Upper lobe of right lung (tissue), 1 donor: Measurements from ENCODE around the gene JMJD4. TPM values are rescaled to one million over a fixed set of nuclear protein-coding genes. Genes with fewer than 3 reads are reported as not detected.
"Not testable (repeated sequence)": the region's sequence is repeated elsewhere in the genome, so short reads cannot be mapped to it uniquely, and the experiment has no call there.

Experiments used
- ATAC-seq: fragments of 200-7000 bp; cut with Tn5 transposase; one replicate; pipeline ENCODE4 v1.9.1; 2020; ENCODE audit warnings: mild to moderate bottlenecking, moderate library complexity
- DNase-seq: peaks from one replicate; pipeline ENCODE4 v3.0.0-alpha.2; 2020
- H3K27ac ChIP-seq: fragments of 200-600 bp; one replicate; pipeline ENCODE4 v1.8.0; 2022
- H3K27me3 ChIP-seq: fragments of 200-600 bp; one replicate; pipeline ENCODE4 v1.8.0; 2022; ENCODE audit warnings: mild to moderate bottlenecking
- H3K36me3 ChIP-seq: fragments of 200-600 bp; one replicate; pipeline ENCODE4 v1.8.0; 2022
- H3K4me1 ChIP-seq: fragments of 200-600 bp; one replicate; pipeline ENCODE4 v1.8.0; 2022
- H3K4me3 ChIP-seq: fragments of 200-600 bp; one replicate; pipeline ENCODE4 v1.8.0; 2022; ENCODE audit warnings: mild to moderate bottlenecking
- H3K9me3 ChIP-seq: fragments of 200-600 bp; one replicate; pipeline ENCODE4 v1.8.0; 2022
- intact Hi-C: fragments of 100-400 bp; cut with DNase I; formaldehyde crosslinking; loops from one replicate; pipeline ENCODE4 v1.11.0; 2022
- total RNA-seq: library from RNA; stranded (reverse); fragmentation: NEBNext Ultra II Directional; extraction: Animal tissue kit (Norgen Biotek cat#: 25700); gene quantifications from one replicate; pipeline ENCODE4 v1.2.1, GENCODE V29; 2021
- TF ChIP-seq, protein P1 (sequence below): fragments of 200-600 bp; IDR thresholded peaks from one replicate; pipeline ENCODE4 v1.8.0; 2022; ENCODE audit warnings: antibody characterized with exemption
- donor health status: DM: no; HTN: yes; CAD: no; lungs with severe emphysema.

The JMJD4 gene
- total RNA-seq, 1 donor from 2014 or later: 15.1 TPM

DNA sequence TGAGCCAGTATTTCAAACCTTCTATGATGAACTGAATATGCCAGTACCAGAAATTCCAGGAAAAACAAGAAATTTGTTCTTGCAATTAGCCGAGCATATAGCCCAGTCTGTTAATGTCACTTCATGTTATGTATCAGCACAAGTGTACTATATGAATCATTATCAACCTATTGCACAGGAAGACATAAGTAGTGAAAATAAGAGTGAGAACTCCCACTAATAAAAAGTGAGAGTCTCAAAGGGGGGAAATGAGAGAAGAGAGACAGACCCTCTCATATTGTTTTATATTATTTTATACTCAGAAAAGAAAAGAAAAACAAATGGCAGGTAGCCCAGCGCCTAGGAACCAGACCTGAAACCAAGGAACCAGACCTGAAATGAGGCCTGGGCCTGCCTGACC lies 16.2 kb downstream of the JMJD4 start:
- H3K4me1 ChIP-seq: no peaks in the 10 kb centered on the region
- DNase-seq: no peak
- H3K36me3 ChIP-seq: no peaks in the 10 kb centered on the region
- no peak for ATAC-seq
- no peak overlapping the region for H3K4me3 ChIP-seq
- H3K27ac ChIP-seq: no peak overlapping the region
- no peaks in the 10 kb centered on the region for H3K27me3 ChIP-seq
- intact Hi-C loops: no loop called here
- TF ChIP-seq, protein P1, sequence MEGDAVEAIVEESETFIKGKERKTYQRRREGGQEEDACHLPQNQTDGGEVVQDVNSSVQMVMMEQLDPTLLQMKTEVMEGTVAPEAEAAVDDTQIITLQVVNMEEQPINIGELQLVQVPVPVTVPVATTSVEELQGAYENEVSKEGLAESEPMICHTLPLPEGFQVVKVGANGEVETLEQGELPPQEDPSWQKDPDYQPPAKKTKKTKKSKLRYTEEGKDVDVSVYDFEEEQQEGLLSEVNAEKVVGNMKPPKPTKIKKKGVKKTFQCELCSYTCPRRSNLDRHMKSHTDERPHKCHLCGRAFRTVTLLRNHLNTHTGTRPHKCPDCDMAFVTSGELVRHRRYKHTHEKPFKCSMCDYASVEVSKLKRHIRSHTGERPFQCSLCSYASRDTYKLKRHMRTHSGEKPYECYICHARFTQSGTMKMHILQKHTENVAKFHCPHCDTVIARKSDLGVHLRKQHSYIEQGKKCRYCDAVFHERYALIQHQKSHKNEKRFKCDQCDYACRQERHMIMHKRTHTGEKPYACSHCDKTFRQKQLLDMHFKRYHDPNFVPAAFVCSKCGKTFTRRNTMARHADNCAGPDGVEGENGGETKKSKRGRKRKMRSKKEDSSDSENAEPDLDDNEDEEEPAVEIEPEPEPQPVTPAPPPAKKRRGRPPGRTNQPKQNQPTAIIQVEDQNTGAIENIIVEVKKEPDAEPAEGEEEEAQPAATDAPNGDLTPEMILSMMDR: no peak
- H3K9me3 ChIP-seq: peaks cover 31% of the 10 kb centered on the region

DNA sequence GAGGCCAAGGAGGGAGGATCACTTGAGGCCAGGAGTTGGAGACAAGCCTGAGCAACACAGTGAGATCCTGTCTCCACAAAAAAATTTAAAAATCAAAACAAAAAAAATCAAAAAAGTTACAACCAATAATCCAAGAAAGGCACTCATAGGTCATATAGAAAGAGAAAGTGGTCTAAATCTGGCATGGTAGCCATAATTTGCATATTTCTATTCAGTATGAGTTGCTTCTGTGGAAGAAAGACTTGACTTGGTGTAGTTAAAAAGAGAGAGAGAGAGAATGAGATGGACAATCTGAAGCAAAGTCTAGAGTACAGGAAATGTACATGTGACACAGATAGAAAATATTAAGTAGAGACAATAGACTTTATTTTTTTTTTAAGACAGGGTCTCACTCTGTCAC lies 22.5 kb downstream of the JMJD4 start:
- H3K4me3 ChIP-seq: no peak overlapping the region
- DNase-seq (no peak), ATAC-seq (no peak)
- H3K36me3 ChIP-seq: no peaks in the 10 kb centered on the region
- H3K9me3 ChIP-seq: peaks cover 11% of the 10 kb centered on the region
- TF ChIP-seq, protein P1: no peak
- no peak overlapping the region for H3K27ac ChIP-seq
- intact Hi-C loops: no loop called here
- H3K4me1 ChIP-seq: no peaks in the 10 kb centered on the region
- H3K27me3 ChIP-seq: no peaks in the 10 kb centered on the region

DNA sequence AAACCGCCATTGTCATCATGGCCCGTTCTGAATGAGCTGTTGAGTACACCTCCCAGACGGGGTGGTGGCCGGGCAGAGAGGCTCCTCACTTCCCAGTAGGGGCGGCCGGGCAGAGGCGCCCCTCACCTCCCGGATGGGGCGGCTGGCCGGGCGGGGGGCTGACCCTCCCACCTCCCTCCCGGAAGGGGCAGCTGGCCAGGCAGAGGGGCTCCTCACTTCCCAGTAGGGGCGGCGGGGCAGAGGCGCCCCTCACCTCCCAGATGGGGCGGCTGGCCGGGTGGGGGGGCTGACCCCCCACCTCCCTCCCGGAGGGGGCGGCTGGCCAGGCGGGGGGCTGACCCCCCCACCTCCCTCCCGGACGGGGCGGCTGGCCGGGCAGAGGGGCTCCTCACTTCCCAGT lies 24.6 kb downstream of the JMJD4 start:
- H3K9me3 ChIP-seq, DNase-seq, H3K4me1 ChIP-seq, ATAC-seq, H3K4me3 ChIP-seq, H3K36me3 ChIP-seq, intact Hi-C loops, H3K27ac ChIP-seq, H3K27me3 ChIP-seq: not testable (repeated sequence)

DNA sequence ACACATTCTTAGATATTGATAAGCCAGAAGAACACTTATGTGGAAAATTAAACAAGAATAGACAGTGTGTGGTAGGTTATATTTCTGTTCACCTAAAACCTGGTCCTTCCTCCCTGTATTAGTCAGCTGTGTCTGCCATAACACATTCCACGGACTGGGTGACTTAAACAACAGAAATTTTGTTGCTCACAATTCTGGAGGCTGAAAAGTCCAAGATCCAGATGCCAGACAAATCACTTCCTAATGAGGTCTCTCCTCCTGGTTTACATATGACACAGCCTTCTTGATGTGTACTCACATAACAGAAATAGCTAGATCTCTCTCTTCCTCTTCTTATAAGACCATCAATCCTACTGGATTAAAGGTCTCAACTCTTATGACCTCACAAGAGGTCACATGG lies 25.7 kb downstream of the JMJD4 start:
- DNase-seq (no peak), ATAC-seq (no peak)
- TF ChIP-seq, protein P1: no peak
- H3K9me3 ChIP-seq: no peaks in the 10 kb centered on the region
- intact Hi-C loops: no loop called here
- no peaks in the 10 kb centered on the region for H3K27me3 ChIP-seq
- H3K27ac ChIP-seq: no peak overlapping the region
- no peaks in the 10 kb centered on the region for H3K36me3 ChIP-seq
- no peaks in the 10 kb centered on the region for H3K4me1 ChIP-seq
- no peak overlapping the region for H3K4me3 ChIP-seq

DNA sequence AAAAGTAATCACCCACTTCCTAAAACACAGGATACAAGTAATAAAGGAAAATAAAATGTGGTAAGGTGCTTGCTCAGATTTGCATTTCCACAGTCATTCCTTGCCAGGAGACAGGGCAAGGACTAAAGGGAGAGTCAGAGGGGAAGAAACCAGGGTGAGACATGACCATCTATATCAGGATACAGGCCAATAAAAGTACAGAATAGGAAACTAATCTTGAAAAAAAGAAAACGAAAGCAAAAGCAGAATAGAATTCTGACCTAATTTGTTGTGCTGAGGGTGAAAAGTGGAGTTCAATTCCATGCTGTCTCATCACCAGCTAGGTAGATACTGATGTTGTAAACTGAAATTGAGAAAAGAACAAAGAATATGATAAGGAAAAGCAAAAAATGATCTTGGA lies 27.3 kb downstream of the JMJD4 start:
- DNase-seq (no peak), ATAC-seq (no peak)
- intact Hi-C loops: no loop called here
- no peaks in the 10 kb centered on the region for H3K4me1 ChIP-seq
- TF ChIP-seq, protein P1: no peak
- no peaks in the 10 kb centered on the region for H3K36me3 ChIP-seq
- no peak overlapping the region for H3K27ac ChIP-seq
- H3K9me3 ChIP-seq: peaks cover 11% of the 10 kb centered on the region
- no peaks in the 10 kb centered on the region for H3K27me3 ChIP-seq
- no peak overlapping the region for H3K4me3 ChIP-seq

DNA sequence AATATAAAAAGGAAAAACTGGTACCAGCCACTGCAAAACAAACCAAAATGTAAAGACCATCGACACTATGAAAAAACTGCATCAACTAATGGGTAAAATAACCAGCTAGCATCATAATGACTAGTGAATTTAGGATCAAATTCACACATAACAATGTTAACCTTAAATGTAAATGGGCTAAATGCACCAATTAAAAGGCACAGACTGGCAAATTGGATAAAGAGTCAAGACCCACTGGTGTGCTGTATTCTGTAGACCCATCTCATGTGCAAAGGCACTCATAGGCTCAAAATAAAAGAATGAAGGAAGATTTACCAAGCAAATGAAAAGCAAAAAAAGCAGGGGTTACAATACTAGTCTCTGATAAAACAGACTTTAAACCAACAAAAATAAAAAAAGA lies 33.5 kb downstream of the JMJD4 start:
- H3K27ac ChIP-seq, intact Hi-C loops, H3K4me1 ChIP-seq, H3K4me3 ChIP-seq, ATAC-seq, H3K27me3 ChIP-seq, H3K36me3 ChIP-seq, DNase-seq: not testable (repeated sequence)
- peaks cover 35% of the 10 kb centered on the region for H3K9me3 ChIP-seq

DNA sequence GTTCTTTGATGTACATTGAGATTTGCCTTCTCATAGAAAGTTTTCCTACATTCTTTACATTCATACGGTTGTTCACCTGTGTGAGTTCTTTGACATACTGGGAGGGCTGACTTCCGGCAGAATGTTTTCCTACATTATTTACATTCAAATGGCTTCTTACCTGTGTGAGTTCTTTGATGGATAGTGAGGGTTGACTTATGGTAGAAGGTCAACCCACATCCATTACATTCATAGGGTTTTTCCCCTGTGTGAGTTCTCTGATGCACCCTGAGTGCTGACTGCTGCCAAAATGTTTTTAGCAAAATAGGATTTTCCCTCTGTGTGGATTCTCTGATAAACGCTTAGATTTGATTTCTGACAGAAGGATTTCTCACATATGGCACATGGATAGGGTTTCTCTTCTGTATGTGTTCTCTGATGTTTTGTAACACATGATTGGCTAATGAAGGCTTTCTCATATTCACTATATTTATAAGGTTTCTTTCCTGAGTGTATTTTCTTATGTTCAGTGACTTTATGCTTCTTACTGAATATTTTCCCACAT lies 37.7 kb downstream of the JMJD4 start:
- Histone ChIP-seq H3K4me3 (no peak overlapping the region), H3K9me3 (peaks cover 30% of the 10 kb centered on the region), H3K4me1 (no peaks in the 10 kb centered on the region), H3K27me3 (no peaks in the 10 kb centered on the region), H3K27ac (no peak overlapping the region), H3K36me3 (no peaks in the 10 kb centered on the region)
- TF ChIP-seq, protein P1: no peak
- ATAC-seq (no peak), DNase-seq (no peak)
- intact Hi-C loops: no loop called here
